Jurkat, Clone E6-1 (cell line): Measurements from ENCODE around the gene LRMDA.
"Not testable (repeated sequence)": the region's sequence is repeated elsewhere in the genome, so short reads cannot be mapped to it uniquely, and the experiment has no call there.

Source experiments
- DNase-seq: peaks from one replicate; pipeline ENCODE4 v3.0.0-alpha.2; 2011; ENCODE audit warnings: low read depth, low spot score
- H3K4me3 ChIP-seq: 2 replicates; pipeline ENCODE4 v1.5.1; 2011; ENCODE audit warnings: mild to moderate bottlenecking, low read length, control low read depth, moderate library complexity

Gene LRMDA

GRCh38 chr10:75611172-75611992 lies 180.0 kb downstream of the LRMDA start:
- H3K4me3 ChIP-seq = no peak overlapping the region
- DNase-seq = no peak

- DNase-seq = no peak
- no peak overlapping the region for H3K4me3 ChIP-seq
Observed at GRCh38 chr10:75611993-75612372, 180.6 kb downstream of the LRMDA start.

GRCh38 chr10:75612904-75613684 lies 181.7 kb downstream of the LRMDA start:
- DNase-seq = no peak

GRCh38 chr10:75613685-75614504 lies 182.5 kb downstream of the LRMDA start:
- no peak overlapping the region for H3K4me3 ChIP-seq
- no peak for DNase-seq

More at GRCh38 chr10:75612904-75613684, 181.7 kb downstream of the LRMDA start:
- no peak overlapping the region for H3K4me3 ChIP-seq

GRCh38 chr10:75616076-75616475 lies 184.7 kb downstream of the LRMDA start:
- no peak for DNase-seq
- H3K4me3 ChIP-seq = no peak overlapping the region

- no peak for DNase-seq
- no peak overlapping the region for H3K4me3 ChIP-seq
Observed at GRCh38 chr10:75616874-75617478, 185.6 kb downstream of the LRMDA start.

GRCh38 chr10:75617485-75618155 lies 186.2 kb downstream of the LRMDA start:
- DNase-seq = no peak
- H3K4me3 ChIP-seq = no peak overlapping the region

GRCh38 chr10:75619635-75620034 lies 188.2 kb downstream of the LRMDA start:
- H3K4me3 ChIP-seq = no peak overlapping the region
- no peak for DNase-seq

- H3K4me3 ChIP-seq = no peak overlapping the region
- no peak for DNase-seq
Observed at GRCh38 chr10:75620356-75620755, 188.9 kb downstream of the LRMDA start.

- H3K4me3 ChIP-seq, DNase-seq: not testable (repeated sequence)
Observed at GRCh38 chr10:75621003-75621402, 189.6 kb downstream of the LRMDA start.

GRCh38 chr10:75622503-75622902 lies 191.1 kb downstream of the LRMDA start:
- no peak for DNase-seq
- H3K4me3 ChIP-seq = no peak overlapping the region

GRCh38 chr10:75623310-75624093 lies 192.1 kb downstream of the LRMDA start:
- DNase-seq = no peak
- no peak overlapping the region for H3K4me3 ChIP-seq

- H3K4me3 ChIP-seq = no peak overlapping the region
- no peak for DNase-seq
Observed at GRCh38 chr10:75624638-75625037, 193.2 kb downstream of the LRMDA start.

- H3K4me3 ChIP-seq = no peak overlapping the region
- no peak for DNase-seq
Observed at GRCh38 chr10:75630746-75631145, 199.3 kb downstream of the LRMDA start.

GRCh38 chr10:75632805-75633462 lies 201.5 kb downstream of the LRMDA start:
- no peak for DNase-seq
- H3K4me3 ChIP-seq = no peak overlapping the region

GRCh38 chr10:75633568-75633967 lies 202.1 kb downstream of the LRMDA start:
- no peak for DNase-seq

GRCh38 chr10:75634947-75635346 lies 203.5 kb downstream of the LRMDA start:
- no peak overlapping the region for H3K4me3 ChIP-seq
- no peak for DNase-seq

More at GRCh38 chr10:75633568-75633967, 202.1 kb downstream of the LRMDA start:
- no peak overlapping the region for H3K4me3 ChIP-seq
